DND-41 (cell line): ENCODE data around the gene SEC31B.

Source experiments
- ATAC-seq: fragments of 200-7000 bp; cut with Tn5 transposase; 3 replicates; pipeline ENCODE4 v1.9.1; 2021; ENCODE audit warnings: low read depth; ENCODE audit not compliant: insufficient read depth
- DNase-seq: peaks from one replicate; pipeline ENCODE4 v3.0.0-alpha.2; 2020
- H2AFZ ChIP-seq: 2 replicates; pipeline ENCODE4 v1.6.0; 2012; ENCODE audit warnings: low read depth, low read length
- H3K27ac ChIP-seq: 2 replicates; pipeline ENCODE4 v1.5.1; 2012; ENCODE audit warnings: low read length, inconsistent platforms
- H3K27me3 ChIP-seq: fragments of 200-600 bp; sonication (generic); 2 replicates; pipeline ENCODE4 v1.6.0; 2012; ENCODE audit warnings: low read length, mild to moderate bottlenecking, inconsistent platforms; ENCODE audit not compliant: insufficient read depth, poor library complexity
- H3K36me3 ChIP-seq: 2 replicates; pipeline ENCODE4 v1.5.1; 2012; ENCODE audit warnings: low read length, inconsistent platforms; ENCODE audit not compliant: insufficient read depth
- H3K4me1 ChIP-seq: 2 replicates; pipeline ENCODE4 v1.5.1; 2012; ENCODE audit warnings: mild to moderate bottlenecking, low read length; ENCODE audit not compliant: insufficient read depth
- H3K4me2 ChIP-seq: 2 replicates; pipeline ENCODE4 v1.6.0; 2012; ENCODE audit warnings: mild to moderate bottlenecking, moderate library complexity, low read length, inconsistent platforms; ENCODE audit not compliant: insufficient read depth
- H3K4me3 ChIP-seq, 2 experiments: fragments of 200-600 bp in 1 of 2; shearing (Covaris generic) in 1 of 2; 2 replicates each; pipeline ENCODE4 v1.5.1; 2012 to 2016; ENCODE audit warnings: inconsistent platforms in 2 of 2, low read length in 2 of 2, mild to moderate bottlenecking in 2 of 2, low read depth in 1 of 2, moderate library complexity in 1 of 2
- H3K79me2 ChIP-seq: 2 replicates; pipeline ENCODE4 v1.6.0; 2012; ENCODE audit warnings: low read length, inconsistent platforms; ENCODE audit not compliant: insufficient read depth
- H3K9ac ChIP-seq: 2 replicates; pipeline ENCODE4 v1.6.0; 2012; ENCODE audit warnings: low read depth, mild to moderate bottlenecking, inconsistent platforms, low read length, moderate library complexity
- H3K9me3 ChIP-seq: 2 replicates; pipeline ENCODE4 v1.5.1; 2012; ENCODE audit warnings: low read length, moderate library complexity, mild to moderate bottlenecking, inconsistent platforms; ENCODE audit not compliant: insufficient read depth, severe bottlenecking
- H4K20me1 ChIP-seq: 2 replicates; pipeline ENCODE4 v1.6.0; 2012; ENCODE audit warnings: low read length; ENCODE audit not compliant: insufficient read depth
- CTCF ChIP-seq: IDR thresholded peaks from 2 replicates; pipeline ENCODE4 v1.5.1; 2012; ENCODE audit warnings: borderline replicate concordance, low read length, moderate library complexity, mild to moderate bottlenecking; ENCODE audit not compliant: poor library complexity, severe bottlenecking; ENCODE audit errors: extremely low read depth
- EZH2 ChIP-seq: IDR thresholded peaks from 3 replicates; pipeline ENCODE4 v1.6.1; 2012; ENCODE audit warnings: borderline replicate concordance, low read depth, mild to moderate bottlenecking, moderate library complexity, low read length, inconsistent platforms; ENCODE audit not compliant: severe bottlenecking

Gene SEC31B

GRCh38 chr10:100477970-100478369 is 41.7 kb downstream of the SEC31B start:
- no peak for ATAC-seq
- H3K27me3 ChIP-seq: no peaks in the 10 kb centered on the region
- TF ChIP-seq EZH2 (no peak), CTCF (no peak)

GRCh38 chr10:100470367-100470766 is 49.3 kb downstream of the SEC31B start:
- no peaks in the 10 kb centered on the region for H4K20me1 ChIP-seq
- H3K4me1 ChIP-seq: no peaks in the 10 kb centered on the region
- no peak overlapping the region for H3K27ac ChIP-seq
- H3K9ac ChIP-seq: no peak overlapping the region
- TF ChIP-seq CTCF: no peak
- no peak for TF ChIP-seq EZH2
- H3K4me3 ChIP-seq: no peak overlapping the region
- H3K4me2 ChIP-seq: no peak overlapping the region
- ATAC-seq: no peak
- no peaks in the 10 kb centered on the region for H3K36me3 ChIP-seq
- H3K27me3 ChIP-seq: peaks cover 3% of the 10 kb centered on the region
- no peak for DNase-seq
- no peaks in the 10 kb centered on the region for H3K79me2 ChIP-seq
- no peak overlapping the region for H2AFZ ChIP-seq
- no peaks in the 10 kb centered on the region for H3K9me3 ChIP-seq

More at GRCh38 chr10:100477970-100478369, 41.7 kb downstream of the SEC31B start:
- Histone ChIP-seq H3K4me2 (no peak overlapping the region), H3K4me1 (peaks cover 19% of the 10 kb centered on the region), H2AFZ (no peak overlapping the region), H3K79me2 (no peaks in the 10 kb centered on the region), H3K4me3 (no peak overlapping the region), H3K27ac (no peak overlapping the region), H3K36me3 (no peaks in the 10 kb centered on the region), H3K9me3 (no peaks in the 10 kb centered on the region), H4K20me1 (no peaks in the 10 kb centered on the region), H3K9ac (no peak overlapping the region)
- DNase-seq: no peak

- H3K9ac ChIP-seq: no peak overlapping the region
- no peak overlapping the region for H2AFZ ChIP-seq
- no peak for TF ChIP-seq EZH2
- TF ChIP-seq CTCF: no peak
- no peaks in the 10 kb centered on the region for H3K4me1 ChIP-seq
- no peak overlapping the region for H3K27ac ChIP-seq
- peaks cover 3% of the 10 kb centered on the region for H3K27me3 ChIP-seq
- no peaks in the 10 kb centered on the region for H4K20me1 ChIP-seq
- H3K4me2 ChIP-seq: no peak overlapping the region
- H3K36me3 ChIP-seq: no peaks in the 10 kb centered on the region
- H3K79me2 ChIP-seq: no peaks in the 10 kb centered on the region
- H3K4me3 ChIP-seq: no peak overlapping the region
- no peak for ATAC-seq
- no peaks in the 10 kb centered on the region for H3K9me3 ChIP-seq
- no peak for DNase-seq
These were observed 49.9 kb downstream of the SEC31B start for GRCh38 chr10:100469756-100470155.

- no peaks in the 10 kb centered on the region for H4K20me1 ChIP-seq
- DNase-seq (no peak), ATAC-seq (no peak)
- no peak overlapping the region for H3K4me2 ChIP-seq
- H2AFZ ChIP-seq: no peak overlapping the region
- no peak overlapping the region for H3K4me3 ChIP-seq
- no peak overlapping the region for H3K9ac ChIP-seq
- H3K9me3 ChIP-seq: no peaks in the 10 kb centered on the region
- no peaks in the 10 kb centered on the region for H3K4me1 ChIP-seq
- H3K79me2 ChIP-seq: no peaks in the 10 kb centered on the region
- H3K36me3 ChIP-seq: no peaks in the 10 kb centered on the region
- TF ChIP-seq EZH2: no peak
- TF ChIP-seq CTCF: no peak
- H3K27me3 ChIP-seq: peaks cover 5% of the 10 kb centered on the region
- no peak overlapping the region for H3K27ac ChIP-seq
These were observed 50.7 kb downstream of the SEC31B start for GRCh38 chr10:100468978-100469377.
